NCI-H748 treated with DMSO at 0.1 percent for 48 hours (cell line): ENCODE measurements around the gene FZR1.

Source experiments
- DNase-seq: peaks from one replicate; lab custom pipeline; 2025; lab: John Stamatoyannopoulos, UW

The FZR1 gene

DNA sequence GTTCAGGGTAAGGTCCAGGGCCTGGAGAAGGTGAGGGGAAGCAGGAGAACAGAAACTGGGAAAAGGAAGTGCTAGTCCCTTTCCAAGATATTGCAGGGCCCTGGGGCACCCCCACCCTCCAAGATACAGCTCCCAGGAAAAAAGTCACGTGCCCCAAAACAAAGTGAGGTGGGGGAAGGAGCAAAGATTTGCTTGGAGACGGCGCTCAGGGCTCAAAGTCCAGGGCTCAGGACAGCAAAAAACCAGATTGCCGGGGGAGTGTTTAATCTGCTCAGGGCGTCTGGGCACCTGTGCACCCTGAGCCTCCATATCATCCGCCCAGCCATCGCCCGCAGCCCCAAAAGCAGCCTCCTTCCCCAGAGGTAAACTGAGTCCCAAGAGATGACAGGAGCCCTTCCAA lies 32.1 kb upstream of the FZR1 start:
- no peak for DNase-seq

DNA sequence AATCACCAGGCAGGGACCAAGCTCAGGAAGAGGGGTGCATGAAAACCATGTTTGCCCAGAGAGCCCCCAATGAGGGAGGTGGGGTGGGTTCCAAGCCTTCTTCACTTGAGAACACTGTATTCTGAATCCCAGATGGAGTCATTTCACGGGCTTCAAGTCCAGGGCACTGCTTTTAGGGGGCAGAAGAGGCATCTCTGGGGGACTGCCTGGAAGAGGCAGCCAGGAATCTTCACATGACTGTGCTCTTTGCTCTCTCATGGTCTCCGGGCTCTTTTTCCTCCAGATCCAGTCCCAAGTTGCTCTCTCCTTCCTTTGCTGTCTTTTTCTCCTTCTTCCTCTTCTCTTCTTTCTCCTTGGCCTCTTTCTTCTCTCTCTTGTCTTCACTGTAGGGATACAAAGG lies 31.5 kb upstream of the FZR1 start:
- DNase-seq: no peak

DNA sequence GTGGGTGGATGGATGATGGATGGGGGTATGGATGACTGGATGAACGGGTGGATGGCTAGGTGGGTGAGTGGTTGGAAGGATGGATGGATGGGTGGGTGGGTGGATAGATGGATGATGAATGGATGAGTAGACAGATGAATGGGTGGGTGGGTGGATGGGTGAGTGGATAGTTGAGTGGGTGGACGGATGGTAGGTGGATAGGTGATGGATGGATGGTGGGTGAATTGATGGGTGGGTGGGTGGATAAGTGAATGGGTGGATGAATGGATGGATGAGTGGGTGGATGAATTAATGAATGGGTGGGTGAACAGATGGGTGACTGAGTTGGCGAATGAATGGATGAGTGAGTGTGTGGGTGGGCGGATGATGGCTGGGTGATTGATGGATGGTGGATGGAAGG lies 30.7 kb upstream of the FZR1 start:
- DNase-seq: no peak

DNA sequence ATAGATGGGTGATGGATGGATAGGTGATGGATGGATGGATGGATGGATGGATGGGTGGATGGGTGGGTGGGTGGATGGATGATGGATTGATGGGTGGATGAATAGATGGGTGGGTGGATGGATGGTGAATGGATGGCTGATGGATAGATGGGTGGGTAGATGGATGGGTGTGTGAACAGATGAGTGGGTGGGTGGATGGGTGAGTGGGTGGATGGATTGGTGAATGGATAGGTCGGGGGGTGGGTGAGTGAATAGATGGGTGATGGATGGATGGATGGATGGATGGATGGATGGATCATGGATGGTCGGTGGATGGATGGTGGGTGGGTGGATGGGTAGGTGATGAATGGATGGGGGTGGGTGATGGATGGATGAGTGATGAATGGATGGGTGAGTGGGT lies 29.3 kb upstream of the FZR1 start:
- no peak for DNase-seq

DNA sequence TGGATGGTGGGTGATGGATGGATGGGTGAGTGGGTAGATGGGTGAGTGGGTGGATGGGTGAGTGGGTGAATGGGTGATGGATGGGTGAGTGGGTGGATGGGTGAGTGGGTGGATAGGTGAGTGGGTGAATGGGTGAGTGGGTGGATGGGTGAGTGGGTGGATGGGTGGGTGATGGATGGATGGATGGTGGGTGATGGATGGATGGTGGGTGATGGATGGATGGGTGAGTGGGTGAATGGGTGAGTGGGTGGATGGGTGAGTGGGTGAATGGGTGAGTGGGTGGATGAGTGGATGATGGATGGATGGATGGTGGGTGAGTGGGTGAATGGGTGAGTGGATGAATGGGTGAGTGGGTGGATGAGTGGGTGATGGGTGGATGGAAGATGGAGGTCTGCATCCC lies 28.6 kb upstream of the FZR1 start:
- no peak for DNase-seq

DNA sequence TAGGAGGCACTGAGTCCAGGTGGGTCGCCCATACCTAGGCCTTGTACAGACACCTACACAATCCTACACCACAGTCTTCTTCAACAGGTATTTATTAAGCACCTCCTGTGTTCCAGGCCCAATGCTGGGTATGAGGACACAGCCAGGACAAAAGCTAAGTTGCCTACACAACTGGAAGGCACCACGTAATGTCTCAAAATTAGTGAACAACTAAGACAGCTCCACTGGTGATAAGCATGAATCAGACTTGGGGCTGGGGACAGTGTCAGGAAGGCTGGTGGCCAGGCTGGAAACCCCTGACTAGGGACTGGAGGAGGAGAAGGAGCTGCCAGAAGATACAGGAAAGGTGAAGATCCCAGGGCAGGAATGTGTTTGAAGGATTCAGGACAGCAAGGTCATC lies 28.2 kb upstream of the FZR1 start:
- DNase-seq: no peak

DNA sequence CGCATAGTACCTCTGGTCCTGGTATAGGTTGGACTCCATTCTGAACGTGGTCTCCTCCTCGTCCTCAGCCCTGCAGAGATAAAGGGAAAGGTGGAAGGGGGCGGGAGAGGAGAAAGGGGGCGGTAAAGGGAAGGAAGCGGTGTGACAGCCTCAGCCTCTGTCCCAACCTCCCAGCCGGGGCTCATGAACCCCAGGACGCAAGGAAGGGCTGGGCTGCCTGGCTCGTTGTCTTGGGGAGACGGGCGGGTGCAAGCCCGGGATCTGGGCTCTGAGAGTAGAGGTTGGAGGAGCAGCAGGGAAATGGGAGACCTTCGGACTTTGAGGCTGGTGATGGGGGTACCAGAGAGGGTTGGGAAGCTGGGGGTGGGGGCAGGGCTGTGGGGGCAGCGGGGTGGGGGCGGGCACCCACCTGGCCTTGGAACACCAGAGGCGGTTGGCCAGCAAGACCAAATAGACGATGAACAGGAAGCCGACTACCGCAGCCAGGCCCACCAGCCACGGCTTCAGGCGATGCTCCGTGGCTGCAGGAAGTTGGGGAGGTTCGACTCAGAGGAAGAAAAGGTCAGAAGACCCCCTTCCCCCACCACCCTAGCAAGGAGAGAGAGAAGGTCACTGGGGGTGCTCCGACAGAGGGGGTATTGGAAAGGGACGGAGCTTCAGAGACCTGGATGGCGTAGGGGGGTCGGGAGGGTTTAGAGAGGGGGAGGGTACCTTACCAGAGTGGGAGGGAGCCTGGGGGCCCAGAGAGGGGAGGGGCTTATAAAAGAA lies 27.5 kb upstream of the FZR1 start:
- DNase-seq: no peak

DNA sequence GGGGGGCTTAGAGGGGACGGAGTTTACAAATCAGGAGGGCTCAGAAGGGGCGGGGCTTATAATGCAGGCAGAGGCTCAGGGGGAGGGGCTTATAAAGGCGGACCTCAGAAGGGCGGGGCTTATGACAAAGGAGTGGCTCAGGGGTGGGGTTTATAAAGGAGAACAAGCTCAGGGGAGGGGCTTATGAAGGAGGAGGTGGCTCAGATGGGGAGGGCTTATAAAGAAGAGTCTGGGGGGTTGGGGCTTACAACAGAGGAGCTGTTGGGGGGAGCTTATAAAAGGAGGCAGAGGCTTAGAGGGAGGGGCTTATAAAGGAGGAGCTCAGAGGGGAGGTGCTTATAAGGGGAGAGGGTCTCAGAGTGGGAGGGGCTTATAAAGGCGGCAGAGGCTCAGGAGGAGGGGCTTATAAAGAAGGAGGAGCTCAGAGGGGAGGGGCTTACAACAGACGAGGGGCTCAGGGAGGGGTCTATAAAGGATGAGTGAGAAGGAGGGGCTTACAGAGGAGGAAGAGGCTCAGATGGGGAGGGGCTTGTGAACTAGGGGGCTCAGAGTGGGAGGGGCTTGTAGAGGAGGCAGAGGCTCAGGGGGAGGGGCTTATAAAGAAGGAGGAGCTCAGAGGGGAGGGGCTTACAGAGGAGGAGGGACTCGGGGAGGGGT lies 26.8 kb upstream of the FZR1 start:
- DNase-seq: no peak

DNA sequence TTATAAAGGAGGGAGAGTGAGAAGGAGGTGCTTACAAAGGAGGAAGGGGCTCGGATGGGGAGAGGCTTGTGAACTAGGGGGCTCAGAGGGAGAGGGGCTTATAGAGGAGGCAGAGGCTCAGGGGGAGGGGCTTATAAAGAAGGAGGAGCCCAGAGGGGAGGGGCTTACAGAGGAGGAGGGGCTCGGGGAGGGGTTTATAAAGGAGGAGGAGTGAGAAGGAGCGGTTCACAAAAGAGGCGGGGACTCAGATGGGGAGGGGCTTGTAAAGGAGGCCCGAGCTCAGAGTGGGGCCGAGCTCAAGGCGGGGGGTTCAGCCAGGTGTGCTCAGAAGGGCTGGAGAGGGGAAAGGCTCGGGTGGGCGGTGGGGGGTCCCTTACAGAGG lies 26.3 kb upstream of the FZR1 start:
- no peak for DNase-seq

DNA sequence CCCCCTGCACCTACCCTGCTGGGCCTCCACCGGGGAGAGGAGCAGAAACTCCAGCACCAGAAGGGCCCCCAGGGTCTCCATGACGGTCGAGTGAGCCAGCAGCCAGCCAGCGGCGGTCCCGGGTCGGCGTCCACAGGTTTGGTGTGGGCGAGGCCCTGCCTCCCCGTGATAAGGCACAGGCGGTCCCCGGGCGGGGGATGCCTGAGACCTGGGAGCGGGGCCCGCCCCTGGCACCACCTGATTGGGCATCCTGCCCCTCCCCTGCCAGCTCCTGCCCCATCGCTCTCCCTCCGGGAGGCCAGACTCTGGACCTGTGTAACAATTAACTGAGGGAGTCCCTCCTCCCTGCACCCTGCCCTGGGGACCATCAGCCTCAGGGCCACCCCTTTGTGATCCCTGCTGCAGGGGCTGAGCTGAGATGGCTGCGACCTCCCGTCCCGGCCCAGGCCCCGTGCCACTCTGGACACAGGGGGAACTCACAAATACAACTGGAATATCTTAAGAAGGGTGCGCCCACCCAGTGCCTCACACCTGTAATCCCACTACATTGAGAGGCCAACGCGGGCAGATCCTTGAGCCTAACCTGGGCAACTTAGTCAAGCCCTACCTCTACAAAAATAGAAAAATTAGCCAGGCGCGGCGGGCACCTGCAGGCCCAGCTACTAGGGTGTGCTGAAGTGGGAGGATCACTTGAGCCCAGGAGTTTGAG lies 25.6 kb upstream of the FZR1 start, which contains the start of gene SMIM24:
SMIM24 (minus strand) TSS at position 143 of the 709 bp plus-strand sequence; CDS start at position 81, 62 bp downstream.
- DNase-seq: no peak

DNA sequence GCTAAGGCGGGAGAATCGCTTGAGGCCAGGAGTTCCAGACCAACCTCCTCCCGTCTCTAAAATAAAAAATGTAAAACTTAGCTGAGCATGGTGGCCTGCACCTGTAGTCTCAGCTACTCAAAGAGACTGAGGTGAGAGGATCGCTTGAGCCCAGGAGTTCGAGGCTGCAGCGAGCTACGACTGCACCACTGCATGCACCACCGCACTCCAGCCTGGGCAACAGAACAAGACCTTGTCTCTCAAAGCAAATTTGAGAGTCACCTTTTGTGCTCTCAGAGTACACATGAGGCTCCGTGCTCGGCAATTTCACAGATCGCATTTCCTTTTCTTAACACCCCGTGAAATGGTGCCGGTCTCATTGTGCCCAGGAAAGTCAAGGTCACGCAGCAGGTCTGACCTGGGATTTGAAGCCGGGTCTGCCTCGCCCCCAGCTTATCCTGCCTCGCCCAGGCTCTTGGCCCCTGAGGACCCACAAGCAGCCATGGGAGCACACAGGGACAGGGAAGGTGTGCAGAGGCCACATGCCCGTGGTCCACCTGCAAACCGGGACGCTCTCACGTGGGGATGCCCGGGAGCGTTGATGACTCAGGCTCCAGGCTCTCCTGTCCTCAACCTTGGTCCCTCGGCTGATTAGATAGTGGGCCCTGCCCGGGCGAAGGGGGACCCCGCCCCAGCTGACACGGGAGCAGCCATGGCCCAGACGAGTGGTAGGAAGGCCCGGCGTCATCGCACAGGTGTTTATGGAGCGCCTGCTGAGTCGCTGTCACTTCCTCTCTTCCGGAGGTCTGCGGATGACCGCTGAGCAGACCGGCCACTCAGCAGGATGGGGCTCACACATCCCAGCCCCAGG lies 24.6 kb upstream of the FZR1 start:
- no peak for DNase-seq

DNA sequence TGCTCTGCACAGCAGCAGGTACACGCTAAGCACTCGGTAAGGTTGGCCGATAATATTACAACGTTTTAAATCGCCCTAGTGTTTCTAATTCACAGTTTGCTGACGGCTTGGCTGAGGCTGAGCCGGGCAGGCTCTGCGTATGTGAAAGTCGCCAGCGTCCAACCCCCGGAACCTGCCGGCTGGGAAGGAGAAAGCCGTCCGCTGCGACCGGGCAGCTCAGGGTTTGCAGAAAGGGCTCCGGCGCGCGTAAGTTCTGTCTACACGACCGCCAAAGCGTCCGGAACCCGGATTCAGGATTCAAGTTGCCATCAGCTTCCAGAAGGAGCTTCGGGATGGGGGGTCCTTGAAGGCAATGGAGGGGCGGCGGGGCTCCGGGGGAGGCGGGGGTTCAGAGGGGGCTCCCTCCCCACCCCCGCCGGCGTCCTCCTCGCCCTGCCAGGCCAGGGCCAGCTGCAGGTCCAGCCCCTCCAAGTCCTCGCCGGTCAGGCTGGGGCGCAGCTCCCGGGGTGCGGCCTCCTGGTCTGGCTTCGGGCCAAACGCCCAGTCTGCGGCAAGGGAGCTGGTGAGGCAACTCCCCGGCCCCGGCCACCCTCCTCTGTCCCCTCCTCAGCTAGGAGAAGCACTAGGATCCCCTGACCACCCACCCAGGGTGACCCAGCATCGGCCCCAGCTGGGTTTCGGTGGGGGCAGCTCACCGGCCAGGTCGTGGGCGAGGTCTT lies 23.4 kb upstream of the FZR1 start:
- DNase-seq: no peak

DNA sequence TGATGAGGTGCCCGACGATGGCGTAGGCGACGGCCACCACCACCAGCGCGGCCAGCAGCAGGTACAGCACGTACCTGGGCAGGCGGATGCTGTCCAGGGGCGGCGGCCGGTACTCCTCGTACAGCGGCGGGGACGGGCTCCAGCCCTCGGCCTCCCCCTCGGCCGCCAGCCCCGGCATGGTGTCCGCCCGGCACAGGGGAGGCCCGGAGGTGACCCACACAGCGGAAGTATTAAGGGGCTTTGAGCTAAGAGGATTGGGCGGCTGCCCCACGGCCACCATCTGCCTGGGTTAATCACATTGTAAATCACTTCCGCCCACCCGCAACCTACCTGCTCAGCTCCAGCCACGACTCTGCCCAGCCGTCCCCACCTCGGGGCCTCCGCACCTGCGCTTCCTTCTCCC lies 22.9 kb upstream of the FZR1 start, which contains the start of gene SMIM44:
SMIM44 (minus strand) TSS at position 216 of the 403 bp plus-strand sequence; CDS start at position 178, 38 bp downstream.
- no peak for DNase-seq

DNA sequence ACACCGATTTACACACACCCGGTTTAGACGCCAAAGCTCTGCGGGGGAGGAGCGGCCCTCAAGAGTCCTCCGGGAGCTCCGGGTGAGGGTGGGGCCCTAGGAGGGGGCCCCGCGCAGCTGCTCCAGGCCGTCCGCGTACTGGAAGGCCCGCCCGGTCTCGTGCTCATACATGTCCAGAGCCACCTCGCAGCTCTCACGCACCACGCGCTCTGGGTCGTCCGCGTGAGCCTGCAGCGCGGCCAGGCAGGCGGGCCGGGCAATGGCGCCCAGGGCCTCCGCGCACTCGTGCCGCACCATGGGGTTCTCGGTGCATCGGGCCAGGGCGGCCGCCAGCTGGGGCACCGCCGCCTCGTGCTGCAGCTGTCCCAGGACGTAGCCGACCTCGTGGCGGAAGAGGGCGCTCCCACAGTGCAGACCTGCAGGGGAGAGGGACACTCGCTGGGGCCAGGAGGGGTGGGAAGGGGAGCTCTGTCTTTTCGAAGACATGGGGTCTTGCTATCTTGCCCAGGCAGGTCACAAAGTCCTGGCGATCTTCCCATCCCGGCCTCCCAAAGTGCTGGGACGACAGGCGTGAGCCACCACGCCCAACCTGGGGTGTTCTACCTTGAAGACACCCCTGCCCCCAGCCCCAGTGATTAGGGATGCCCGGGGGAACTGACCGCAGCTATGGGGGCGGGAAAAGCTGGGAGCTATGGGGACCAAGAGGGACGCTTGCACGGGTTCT lies 14.6 kb upstream of the FZR1 start:
- DNase-seq: no peak

DNA sequence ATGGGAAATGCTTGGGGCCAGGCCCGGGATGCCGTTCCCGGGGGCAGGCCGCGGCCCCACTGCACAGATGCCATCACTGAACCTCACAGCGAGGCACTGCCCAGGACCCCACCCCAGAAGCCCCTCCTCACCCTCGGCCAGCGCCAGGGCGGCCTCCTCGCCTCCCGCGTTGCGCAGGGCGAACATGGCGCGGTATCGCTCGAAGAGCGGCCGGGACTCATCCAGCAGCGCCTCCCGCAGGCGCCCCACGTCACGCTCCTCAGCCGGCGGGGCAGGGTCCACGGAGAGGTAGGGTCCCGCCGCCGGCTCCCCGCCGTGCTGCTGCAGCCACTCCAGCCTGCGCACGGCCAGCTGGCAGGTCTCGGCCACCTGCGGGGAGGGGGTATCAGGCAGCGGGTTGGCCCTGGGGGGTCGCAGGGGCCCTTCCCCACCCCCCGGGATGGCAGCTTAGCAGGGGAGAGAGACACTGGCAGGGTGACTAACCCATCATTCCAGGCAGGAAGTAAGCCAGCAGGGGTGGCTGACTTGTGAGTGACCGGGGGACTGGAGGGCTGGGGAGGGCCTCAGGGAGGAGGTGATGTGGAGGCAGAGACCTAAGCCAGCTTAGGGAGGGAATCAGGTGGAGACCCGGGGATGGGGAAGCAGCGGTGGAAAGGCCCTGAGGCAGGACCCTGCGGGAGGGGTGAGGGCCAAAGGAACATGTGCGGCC lies 13.8 kb upstream of the FZR1 start:
- DNase-seq: no peak

DNA sequence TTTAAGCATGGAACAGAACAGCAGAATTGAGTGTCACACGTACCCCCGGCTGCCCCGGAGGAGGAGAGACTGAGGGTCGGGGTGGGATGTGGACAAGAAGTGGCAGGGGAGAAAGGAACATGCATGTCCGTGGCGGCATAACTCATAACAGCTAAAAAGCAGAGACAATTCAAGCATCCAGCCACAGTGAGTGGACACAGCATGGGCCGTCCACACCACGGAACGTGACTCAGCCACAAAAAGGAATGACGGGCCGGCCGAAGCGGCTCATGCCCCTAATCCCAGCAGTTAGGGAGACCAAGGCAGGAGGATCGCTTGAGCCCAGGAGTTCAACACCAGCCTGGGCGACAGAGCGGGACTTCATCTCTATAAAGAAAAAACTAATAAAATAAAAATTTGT lies 13.2 kb upstream of the FZR1 start:
- DNase-seq: no peak

DNA sequence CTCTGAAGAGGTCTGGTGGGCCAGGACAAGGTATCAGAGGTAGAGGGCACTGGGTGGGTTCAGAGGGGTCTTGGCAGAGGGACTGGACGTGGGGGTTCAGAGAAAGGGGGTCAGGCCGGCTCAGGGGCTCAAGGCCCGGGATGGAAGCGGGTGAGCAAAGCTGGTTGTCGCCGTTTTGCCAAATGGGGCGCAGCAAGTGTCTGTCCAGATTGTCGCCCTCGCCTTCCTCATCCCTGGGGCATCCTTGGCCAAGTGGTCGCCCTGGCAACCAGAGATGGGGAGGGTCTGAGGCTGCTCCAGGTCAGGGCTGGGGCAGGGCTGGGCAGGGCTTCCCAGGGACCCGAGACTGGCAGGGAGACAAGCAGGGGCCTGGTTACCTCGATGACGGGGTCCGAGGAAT lies 12.5 kb upstream of the FZR1 start:
- DNase-seq: no peak

DNA sequence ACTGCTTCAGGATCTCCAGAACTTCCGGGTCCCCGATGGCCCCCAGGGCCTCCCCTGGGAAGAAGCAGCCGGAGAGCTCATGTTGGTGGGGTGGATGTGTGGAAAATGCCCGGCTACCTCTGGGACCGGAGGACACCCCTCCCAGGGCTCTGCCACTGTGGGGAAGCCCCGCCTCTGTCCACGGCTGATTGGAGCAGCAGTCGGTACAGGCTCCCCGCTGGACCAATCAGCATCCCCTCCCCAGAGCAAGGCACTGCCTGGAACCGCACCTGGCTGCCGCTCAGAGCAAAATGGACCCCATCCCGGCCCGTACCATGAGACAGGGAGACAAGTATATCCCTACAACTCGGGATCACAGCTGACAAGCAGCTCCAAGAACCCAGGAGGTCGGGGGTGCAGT lies 12.1 kb upstream of the FZR1 start:
- DNase-seq: no peak

DNA sequence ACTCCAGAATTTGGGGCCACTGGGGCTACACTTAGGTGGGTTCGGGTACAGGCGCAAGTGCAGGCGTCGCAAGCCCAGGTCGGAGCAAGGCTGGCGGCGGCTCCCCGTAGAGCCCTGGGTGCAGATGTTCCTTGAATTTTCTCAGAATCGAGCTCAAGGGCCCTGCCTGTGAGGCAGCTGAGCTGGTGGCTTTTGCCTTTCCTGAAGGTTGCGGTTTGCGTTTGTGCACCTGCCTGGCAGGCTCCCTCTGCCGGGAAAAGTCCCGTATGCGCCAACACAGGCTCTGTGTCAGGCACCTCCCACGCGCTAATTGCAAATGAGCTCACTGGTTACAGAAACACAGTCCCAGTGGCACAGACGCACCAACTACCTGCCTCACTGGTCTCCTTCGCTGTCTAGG lies 11.6 kb upstream of the FZR1 start:
- DNase-seq: no peak
